ENCODE measurements around the gene PHLDA3. TPM values are rescaled to one million over a fixed set of nuclear protein-coding genes. Genes with fewer than 3 reads are reported as not detected.
"Not testable (repeated sequence)": the region's sequence is repeated elsewhere in the genome, so short reads cannot be mapped to it uniquely, and the experiment has no call there.

The PHLDA3 gene
- total and polyA plus RNA-seq, 8 donors, result 11.1 to 82.7 (median 18.1) TPM

- peak; percentile 10 for ATAC-seq
- H3K36me3 ChIP-seq, result peaks cover 0 to 60% of the 10 kb centered on the region in 2 donors
- TF ChIP-seq, protein P1, sequence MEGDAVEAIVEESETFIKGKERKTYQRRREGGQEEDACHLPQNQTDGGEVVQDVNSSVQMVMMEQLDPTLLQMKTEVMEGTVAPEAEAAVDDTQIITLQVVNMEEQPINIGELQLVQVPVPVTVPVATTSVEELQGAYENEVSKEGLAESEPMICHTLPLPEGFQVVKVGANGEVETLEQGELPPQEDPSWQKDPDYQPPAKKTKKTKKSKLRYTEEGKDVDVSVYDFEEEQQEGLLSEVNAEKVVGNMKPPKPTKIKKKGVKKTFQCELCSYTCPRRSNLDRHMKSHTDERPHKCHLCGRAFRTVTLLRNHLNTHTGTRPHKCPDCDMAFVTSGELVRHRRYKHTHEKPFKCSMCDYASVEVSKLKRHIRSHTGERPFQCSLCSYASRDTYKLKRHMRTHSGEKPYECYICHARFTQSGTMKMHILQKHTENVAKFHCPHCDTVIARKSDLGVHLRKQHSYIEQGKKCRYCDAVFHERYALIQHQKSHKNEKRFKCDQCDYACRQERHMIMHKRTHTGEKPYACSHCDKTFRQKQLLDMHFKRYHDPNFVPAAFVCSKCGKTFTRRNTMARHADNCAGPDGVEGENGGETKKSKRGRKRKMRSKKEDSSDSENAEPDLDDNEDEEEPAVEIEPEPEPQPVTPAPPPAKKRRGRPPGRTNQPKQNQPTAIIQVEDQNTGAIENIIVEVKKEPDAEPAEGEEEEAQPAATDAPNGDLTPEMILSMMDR (IDR thresholded peaks at IDR 0.05), result no peak
- no peak overlapping the region for H3K4me3 ChIP-seq
- H3K27ac ChIP-seq, result peak overlapping the region; percentile 23 to 33
- H3K4me1 ChIP-seq, result peaks cover 57 to 86% of the 10 kb centered on the region in 2 donors
- H3K27me3 ChIP-seq, result no peaks in the 10 kb centered on the region
- intact Hi-C loops (cut with DNase I), result no loop called here
- no peaks in the 10 kb centered on the region for H3K9me3 ChIP-seq
- peak in 2 of 4 donors; percentile 88 to 89 for DNase-seq
These were observed 25.0 kb upstream of the PHLDA3 start for GRCh38 chr1:201493757-201494617.

- peaks cover 61 to 84% of the 10 kb centered on the region in 2 donors for H3K4me1 ChIP-seq
- ATAC-seq; H3K4me3 ChIP-seq; intact Hi-C loops (cut with DNase I); H3K27me3 ChIP-seq; H3K9me3 ChIP-seq; DNase-seq: not testable (repeated sequence)
- peaks cover 0 to 60% of the 10 kb centered on the region in 2 donors for H3K36me3 ChIP-seq
- H3K27ac ChIP-seq, result peak overlapping the region in 1 of 2 donors; percentile 42
These were observed 24.2 kb upstream of the PHLDA3 start for GRCh38 chr1:201493026-201493656.

GRCh38 chr1:201491896-201492511 lies 23.0 kb upstream of the PHLDA3 start:
- TF ChIP-seq, protein P1 (IDR thresholded peaks at IDR 0.05), result no peak
- Histone ChIP-seq H3K27me3 (no peaks in the 10 kb centered on the region), H3K4me1 (peaks cover 61 to 84% of the 10 kb centered on the region in 2 donors), H3K4me3 (no peak overlapping the region), H3K27ac (peak overlapping the region; percentile 26 to 42), H3K36me3 (peaks cover 0 to 71% of the 10 kb centered on the region in 2 donors), H3K9me3 (no peaks in the 10 kb centered on the region)
- intact Hi-C loops (cut with DNase I), result no loop called here
- DNase-seq, result no peak
- no peak for ATAC-seq

DNA sequence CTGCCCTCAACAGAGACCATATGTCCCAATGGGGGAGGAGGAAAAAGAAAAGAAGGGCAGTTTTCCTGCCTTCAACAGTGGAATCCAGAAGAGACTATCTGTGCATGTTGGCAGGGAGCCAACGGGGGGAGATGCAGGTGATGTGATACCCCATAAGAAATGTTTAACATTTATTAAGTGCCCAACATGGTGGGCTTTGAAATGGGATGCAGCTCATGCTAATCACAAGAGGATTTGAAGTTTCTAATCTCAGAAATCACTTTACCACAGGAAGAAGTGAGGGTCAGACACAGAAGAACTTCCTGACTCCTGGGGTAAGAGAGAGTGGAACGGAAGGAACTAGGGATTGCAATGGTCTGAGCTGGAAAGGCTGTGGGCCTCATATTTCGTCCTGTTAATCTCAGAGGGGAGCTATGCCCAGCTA lies 21.7 kb upstream of the PHLDA3 start:
- peaks cover 0 to 76% of the 10 kb centered on the region in 2 donors for H3K36me3 ChIP-seq
- TF ChIP-seq, protein P1 (IDR thresholded peaks at IDR 0.05), result no peak
- H3K4me3 ChIP-seq, result no peak overlapping the region
- no peak for DNase-seq
- ATAC-seq, result no peak
- no peaks in the 10 kb centered on the region for H3K9me3 ChIP-seq
- peaks cover 51 to 81% of the 10 kb centered on the region in 2 donors for H3K4me1 ChIP-seq
- H3K27me3 ChIP-seq, result no peaks in the 10 kb centered on the region
- intact Hi-C loops (cut with DNase I), result no loop called here
- H3K27ac ChIP-seq, result peak overlapping the region; percentile 39 to 68

- intact Hi-C loops (cut with DNase I), result no loop called here
- H3K9me3 ChIP-seq, result no peaks in the 10 kb centered on the region
- no peaks in the 10 kb centered on the region for H3K27me3 ChIP-seq
- TF ChIP-seq, protein P1 (IDR thresholded peaks at IDR 0.05), result no peak
- DNase-seq (no peak), ATAC-seq (peak; percentile 39)
- peak overlapping the region; percentile 39 to 68 for H3K27ac ChIP-seq
- H3K4me1 ChIP-seq, result peaks cover 41 to 74% of the 10 kb centered on the region in 2 donors
- H3K4me3 ChIP-seq, result no peak overlapping the region
- H3K36me3 ChIP-seq, result peaks cover 0 to 76% of the 10 kb centered on the region in 2 donors
These were observed 20.8 kb upstream of the PHLDA3 start for GRCh38 chr1:201489643-201490261.

All from left lung (tissue), 10 donors.